Fibroblast of upper back skin (primary cell): ENCODE data around the gene GSG1L2.

Experiments used
- DNase-seq: peaks from one replicate; pipeline ENCODE4 v3.0.0-alpha.2; 2013

The GSG1L2 gene

DNA sequence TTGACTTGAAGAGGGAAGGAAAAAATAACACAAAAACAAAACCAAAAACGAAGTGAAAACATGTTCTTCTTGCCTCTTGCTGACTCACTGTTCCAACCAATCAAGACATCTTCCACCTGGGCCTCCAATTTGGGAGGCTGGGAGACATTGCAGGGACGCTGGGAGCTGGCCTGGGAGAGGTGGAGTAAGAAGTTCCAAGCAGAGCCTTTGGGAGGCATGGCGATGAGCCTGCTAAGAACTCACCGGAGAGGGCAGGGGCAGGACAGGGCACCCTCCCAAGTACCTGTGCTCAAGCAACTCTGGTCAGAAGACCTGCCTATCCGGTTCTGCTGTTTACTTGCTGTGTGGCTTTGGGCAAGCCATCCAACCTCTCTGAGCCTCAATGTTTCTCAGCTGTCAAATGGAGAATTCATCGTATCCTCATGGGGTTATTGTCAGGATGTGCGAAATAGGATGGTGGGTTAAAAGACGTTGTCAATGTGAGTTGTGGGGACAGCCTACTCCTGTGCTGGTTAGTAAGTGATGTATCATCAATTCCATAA, 3.0 kb upstream of the GSG1L2 start:
- DNase-seq: no peak

DNA sequence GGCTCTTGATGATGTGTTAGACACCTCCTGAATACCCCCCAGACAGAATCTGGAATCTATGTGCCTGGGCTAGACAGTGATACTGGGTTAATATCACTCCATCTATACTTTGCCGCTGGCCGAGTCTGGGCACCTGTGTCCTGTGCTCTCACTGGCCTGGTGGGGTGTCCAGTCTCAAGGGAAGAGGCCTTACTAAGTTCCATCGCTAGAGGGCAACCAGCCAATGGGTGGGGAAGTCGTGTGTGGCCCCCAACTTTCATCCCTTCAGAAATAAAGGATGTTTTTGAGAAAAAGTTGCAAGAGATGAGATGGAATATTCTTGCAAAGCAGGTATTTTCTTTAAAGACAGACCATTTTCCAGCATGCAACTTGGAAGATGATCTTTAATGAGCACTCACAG, 2.2 kb upstream of the GSG1L2 start:
- DNase-seq: no peak

DNA sequence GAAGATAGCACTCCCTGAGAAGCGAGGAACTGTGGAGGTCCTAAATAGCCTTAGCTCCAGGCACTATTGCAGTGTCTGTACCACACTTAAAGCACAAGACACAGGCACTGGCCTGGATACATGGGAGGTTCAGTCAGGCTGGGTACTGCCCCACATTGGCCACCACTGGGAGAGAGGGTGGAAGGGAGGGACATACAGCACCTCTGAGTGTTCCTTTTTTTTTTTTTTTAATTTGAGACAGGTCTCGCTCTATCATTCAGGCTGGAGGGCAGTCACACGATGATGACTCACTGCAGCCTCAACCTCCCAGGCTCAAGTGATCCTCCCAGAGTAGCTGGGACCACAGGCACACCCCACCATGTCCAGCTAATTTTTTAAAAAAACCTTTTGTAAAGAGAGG, 1.4 kb downstream of the GSG1L2 start:
- no peak for DNase-seq

DNA sequence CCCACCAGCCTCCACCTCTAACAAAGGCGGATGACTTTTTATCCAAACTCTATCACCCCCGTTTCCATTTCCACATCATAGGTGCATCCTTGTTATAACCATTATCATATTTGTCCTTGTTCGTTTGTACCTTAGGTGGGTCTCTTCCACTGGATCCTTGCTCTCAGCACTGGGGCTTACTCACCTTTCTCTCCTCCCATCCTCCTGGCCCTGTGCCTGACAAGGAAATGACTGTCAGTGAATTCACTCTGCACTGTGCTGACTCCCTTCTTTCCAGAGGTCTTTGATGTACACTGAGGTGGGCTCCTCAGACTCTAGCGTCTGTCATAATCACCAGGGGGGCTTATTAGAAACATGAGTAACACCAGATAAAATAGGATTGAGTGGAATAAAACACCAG, 3.1 kb downstream of the GSG1L2 start:
- DNase-seq: no peak

DNA sequence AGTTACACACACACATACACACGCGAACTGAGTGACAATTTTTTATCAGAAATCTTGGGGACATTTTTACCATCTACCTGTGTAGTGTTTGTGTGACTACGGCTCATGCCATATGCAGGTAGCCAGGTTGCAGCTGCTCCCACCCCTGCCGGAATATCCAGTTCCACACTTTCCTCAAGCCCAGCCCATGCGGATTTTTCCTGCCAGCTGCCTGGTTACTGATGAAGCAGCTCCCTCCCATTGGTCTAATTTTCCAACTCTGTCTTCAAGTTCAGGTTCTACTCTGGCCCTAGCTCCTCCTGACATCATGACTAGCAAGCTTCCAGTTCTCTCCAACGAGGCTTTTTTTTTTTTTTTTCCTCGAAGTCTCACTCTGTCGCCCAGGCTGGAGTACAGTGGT, 4.8 kb downstream of the GSG1L2 start:
- peak; percentile 12 for DNase-seq

DNA sequence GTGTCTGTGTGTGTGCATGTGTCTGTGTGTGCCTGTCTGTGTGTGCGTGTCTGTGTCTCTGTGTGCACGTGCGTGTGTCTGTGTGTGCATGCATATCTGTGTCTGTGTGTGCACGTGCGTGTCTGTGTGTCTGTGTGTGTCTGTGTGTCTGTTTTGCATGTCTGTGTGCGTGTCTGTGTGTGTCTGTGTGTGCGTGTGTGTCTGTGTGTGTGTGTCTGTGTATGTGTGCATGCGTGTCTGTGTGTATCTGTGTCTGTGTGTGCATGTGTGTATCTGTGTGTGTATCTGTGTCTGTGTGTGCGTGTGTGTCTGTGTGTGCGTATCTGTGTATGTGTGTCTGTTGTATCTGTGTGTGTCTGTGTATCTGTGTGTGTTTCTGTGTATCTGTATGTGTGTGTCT, 5.4 kb downstream of the GSG1L2 start:
- no peak for DNase-seq

DNA sequence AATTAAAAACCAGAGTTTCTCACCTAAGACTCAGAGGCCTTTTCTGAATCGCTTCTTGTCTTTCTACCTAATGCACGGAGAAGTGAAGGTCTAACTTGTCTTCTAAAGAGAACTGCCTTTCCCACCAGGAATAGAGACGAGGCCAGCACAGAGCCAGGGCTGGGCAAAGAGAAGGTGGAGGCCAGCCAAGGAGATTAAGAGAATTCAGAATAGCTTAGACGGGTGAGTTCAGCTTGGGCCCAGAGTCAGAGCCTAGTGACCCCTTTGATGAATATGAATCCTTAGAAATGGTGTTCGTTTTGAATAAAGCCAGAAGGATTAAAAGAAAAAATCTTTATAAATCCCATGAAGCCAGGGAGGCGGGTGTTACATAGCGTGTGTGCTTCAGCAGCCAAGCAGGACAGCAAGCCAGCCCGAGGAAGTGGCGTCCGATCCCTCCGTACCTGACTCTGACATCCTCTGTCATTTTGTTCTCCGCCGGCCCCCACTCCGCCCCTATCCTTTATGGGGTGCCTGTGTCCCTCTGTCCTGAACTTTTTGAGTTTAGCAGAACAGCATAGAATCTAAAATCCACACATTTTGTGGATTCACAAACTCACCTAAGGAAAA, 7.4 kb downstream of the GSG1L2 start:
- DNase-seq: no peak

DNA sequence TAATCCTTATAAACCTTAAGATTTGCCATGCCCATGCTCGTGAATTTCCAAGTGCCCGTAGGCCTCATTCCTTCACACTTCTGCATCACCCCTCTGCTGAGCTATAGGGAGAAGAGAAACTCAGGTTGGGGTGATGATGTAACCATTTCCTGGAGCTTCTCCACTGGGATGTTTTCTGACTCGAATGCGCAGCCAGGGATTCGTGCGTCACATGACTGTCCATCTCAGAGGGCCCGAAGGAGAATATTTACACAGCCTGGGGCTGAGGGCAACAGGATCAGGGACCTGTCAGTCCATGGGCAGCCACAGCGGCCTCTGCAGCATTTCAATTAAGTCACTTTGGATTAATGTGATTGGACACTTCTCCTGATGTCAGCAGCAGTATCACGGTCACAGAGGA, 8.7 kb downstream of the GSG1L2 start:
- DNase-seq: no peak

DNA sequence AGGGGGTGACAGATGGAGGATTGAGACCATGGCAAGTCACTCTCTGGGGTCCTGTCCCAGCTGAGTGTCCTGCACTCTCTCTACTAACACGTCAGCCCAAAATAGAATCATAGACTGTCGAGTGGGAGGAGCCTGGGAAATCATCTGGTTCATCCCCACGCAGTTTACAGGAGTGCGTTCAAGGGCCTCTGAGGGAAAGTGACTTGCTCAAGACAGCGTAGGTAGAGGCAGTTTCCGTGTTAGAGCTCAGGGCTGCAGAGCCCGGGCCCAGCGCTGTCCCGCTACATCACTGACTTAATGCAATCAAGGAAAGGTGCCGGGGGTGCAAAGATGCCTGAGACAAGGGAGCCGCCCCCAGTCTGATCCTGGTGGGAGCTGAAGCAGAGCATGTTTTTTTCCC, 10.3 kb downstream of the GSG1L2 start:
- no peak for DNase-seq

DNA sequence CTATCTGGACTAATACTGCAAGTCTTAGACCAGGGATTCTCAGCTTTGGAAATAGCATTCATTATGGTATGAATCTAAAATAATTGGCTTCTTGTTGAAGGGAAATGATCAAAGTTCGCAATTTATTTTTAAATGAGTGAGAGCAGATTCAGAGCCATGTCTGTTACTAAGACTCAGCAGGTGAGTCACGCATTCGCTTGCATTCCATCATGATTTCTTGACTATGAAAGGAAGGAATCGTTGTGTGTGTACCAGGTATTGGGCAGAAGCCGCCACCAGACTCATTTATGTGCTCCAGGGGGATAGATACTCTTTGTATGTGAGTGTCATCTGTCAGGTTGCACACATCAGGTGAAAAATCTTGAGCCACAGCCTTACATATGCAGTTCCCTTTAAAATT, 10.8 kb downstream of the GSG1L2 start:
- DNase-seq: no peak

DNA sequence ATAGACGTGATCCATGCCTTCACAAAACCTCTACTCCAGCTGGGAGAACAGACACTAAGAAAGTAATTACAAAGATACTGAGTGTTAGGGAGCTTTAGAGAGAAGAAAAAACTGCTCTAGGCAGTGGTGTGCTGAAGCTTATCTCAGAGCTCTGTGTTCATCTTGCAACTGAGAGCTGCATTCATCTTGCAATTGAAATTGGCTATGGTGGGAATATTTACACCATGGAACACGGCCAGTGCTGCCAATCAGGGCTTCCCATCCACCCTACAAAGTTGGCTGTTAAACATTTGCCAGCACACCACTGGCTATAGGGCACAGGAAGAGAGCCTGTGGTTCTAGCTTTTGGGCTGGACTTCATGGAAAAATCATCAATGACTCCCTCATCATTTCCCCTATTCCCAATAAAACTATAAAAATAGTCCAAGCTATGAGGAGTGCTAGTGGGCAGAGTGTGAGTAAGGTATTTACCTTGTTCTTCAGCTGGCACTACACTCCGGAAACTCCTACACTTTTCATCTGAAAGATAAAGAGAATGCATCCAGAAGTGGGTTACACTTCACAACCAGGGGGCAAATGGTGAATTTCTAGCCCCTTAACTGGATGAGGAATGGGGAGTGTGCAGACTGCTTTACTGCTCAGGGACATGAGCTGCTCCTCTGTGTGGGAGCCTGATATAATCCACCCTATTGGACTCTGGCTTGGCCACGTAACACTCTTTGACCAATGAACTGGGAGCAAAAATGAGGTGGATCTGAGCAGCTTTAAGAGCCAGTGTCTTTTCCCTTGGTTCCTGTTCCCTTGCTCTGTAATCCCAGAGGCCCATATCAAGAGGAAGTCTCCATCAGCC, 11.6 kb downstream of the GSG1L2 start:
- DNase-seq: no peak

DNA sequence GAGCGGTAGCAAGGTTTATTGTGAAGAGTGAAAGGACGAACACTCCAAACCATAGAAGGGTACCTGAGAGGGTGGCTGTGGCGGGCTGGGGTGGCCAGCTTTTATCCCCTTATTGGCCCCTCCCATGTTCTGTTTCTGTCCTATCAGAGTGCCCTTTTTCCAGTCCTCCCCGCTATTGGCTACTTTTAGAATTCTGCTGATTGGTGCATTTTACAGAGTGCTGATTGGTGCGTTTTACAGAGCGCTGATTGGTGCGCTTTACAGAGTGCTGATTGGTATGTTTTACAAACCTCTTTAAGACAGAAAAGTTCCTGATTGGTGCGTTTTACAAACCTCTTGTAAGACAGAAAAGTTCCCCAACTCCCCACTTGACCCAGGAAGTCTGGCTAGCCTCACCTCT, 12.5 kb downstream of the GSG1L2 start:
- no peak for DNase-seq

DNA sequence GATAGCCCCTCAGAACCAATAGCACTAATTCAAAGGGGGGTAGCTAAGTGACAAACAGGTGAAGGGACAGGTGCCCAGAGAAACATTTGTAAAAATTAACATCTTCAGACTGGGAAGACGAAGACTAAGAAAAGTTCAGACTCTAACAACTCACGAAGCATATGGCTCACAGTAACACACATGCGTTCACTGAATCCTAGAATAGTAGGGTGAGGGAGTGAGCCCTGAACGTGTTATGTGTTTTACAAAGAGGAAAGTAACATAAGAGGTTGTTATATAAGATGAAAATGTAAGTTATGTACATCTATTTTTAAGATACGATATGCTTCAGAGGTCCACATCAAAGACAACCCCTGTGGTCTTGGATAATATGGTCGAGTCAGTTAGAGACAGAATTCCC, 15.2 kb downstream of the GSG1L2 start:
- no peak for DNase-seq

DNA sequence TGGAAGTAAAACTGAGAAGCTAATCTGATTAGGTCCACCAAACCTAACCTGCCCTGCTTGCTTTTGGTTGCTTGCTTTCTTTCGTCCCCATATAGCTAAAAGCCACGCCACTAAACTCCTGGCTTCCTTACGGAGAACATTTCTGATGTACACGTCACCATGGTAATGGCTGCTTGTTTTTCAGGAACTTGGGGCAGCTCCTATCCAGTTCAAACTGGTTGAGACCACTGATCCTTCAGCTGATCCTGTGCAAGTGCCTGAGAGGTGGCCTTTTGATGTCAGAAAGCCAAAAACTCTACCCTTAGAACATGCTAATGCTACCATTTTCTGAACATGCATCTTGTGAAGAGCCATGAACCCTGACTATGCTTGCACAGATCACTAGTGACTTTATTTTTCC, 16.1 kb downstream of the GSG1L2 start:
- DNase-seq: no peak

DNA sequence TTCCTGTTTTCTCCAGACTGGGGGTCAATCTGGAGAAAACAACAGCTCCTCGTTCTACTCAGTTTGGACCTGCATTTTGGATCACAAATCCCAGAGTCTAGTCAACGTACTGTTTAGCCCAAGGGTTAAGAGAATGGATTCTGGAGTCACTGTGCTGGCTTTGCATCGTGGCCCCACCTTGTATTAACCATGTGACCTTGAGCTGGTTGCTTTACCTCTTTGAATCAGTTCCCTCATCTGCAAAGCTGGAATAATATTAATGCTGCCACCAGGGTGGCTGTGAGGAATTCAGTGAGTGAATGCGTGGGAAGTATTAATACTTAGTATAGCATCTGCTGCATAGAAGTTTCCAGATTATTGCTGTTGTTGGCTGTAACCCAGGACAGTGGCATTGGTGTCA, 19.2 kb downstream of the GSG1L2 start:
- DNase-seq: no peak

DNA sequence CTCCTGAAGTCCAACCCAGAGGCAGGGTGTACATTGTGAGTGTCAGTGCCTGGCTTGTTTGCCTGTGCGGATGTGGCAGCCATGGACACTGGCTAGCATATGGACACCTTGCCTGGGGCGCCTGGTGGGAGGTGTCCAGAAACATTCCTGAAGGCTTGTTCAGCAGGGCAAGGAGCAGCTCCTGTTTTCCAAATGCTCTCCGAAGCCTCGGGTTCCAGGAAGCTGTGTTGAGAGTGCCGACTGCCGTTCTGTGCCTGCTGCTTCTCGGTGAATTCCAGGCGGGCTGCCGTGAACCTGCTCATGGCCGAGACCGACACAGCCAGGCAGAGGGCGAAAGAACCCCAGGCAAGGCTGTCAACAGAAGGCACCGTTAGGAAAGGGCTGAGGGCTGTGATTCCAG, 19.6 kb downstream of the GSG1L2 start:
- DNase-seq: peak; percentile 23

DNA sequence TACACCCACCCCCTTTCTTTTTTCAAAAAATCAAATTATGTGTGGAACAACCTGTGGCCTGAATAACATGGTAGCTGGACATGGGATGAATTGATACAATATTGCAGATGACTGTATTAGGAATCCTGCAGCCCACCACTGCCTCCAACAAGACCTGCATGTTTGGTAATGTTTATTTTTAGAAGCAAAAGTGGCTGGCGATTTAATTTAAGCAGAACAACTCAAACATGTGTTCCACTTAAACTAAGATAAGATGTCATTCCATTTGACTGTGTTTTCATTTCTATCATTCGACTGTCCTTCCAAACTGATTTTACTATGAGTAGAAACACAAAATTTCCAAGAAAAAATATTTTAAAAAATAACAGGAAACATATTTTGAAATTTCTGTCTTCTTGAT, 20.4 kb downstream of the GSG1L2 start:
- DNase-seq: no peak

DNA sequence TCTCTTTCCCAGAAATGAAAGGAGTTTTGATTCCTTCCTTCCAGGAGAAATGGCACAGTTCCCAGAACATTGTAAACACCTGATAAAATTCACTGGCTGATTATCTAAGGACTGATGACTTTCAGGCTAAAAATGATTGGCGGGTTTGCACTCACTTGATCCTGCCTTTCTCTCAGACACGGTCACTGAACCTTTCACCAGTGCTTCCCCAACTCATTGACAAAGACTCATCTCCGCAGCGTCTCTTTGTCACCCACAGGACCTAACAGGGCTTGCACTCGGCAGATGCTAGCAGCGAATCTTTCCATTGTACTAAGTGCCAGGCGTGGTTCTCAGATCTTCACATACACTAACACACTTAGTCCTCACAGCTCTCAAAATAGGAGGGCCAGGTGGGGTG, 23.2 kb downstream of the GSG1L2 start:
- DNase-seq: no peak

DNA sequence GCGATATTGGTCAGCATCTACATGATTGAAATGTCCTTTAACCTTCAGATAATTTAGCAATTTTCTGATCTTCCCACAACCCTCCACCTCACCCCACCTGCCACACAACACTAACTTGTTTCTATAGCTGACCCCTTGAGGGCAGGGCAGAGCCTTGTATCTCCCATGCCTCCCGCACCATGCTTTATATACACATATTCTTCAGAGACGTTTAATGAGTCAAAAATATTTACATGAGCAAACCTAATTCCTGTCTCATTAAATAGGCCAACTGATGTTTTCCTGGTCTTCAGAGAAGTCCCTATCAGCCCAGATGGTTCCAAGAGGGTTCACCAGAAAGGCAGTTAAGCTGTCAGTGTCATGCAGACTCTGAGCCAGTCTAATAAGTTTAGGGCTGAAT, 23.9 kb downstream of the GSG1L2 start:
- DNase-seq: no peak

DNA sequence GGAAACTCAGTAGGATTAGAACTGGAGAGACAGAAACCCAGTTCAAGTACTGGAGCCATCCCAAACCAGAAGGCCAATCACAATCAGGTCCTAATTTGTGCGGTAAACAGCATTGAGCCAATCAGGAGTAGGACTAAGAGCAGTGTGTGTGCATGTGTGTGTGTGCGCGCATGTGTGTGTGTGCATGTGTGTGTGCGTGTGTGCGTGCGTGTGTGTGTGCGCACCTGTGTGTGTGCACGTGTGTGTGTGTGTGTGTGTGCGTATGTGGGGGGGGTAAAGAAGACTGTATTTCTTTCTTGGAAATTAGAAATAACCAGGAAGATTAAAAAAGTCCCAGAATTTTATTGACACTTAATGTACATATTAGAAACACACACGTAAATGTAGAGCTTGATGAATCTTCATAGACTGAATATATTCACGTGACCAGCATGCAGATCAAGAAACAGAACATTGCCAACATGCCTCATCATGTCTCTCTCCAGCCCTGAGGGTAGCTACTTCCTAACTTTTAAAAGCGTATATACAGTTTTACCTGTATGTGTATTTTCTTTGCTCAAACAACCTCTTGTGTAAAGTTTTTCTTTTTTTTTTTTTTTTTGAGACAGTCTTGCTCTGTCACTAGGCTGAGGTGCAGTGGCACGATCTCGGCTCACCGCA, 29.6 kb downstream of the GSG1L2 start:
- no peak for DNase-seq

DNA sequence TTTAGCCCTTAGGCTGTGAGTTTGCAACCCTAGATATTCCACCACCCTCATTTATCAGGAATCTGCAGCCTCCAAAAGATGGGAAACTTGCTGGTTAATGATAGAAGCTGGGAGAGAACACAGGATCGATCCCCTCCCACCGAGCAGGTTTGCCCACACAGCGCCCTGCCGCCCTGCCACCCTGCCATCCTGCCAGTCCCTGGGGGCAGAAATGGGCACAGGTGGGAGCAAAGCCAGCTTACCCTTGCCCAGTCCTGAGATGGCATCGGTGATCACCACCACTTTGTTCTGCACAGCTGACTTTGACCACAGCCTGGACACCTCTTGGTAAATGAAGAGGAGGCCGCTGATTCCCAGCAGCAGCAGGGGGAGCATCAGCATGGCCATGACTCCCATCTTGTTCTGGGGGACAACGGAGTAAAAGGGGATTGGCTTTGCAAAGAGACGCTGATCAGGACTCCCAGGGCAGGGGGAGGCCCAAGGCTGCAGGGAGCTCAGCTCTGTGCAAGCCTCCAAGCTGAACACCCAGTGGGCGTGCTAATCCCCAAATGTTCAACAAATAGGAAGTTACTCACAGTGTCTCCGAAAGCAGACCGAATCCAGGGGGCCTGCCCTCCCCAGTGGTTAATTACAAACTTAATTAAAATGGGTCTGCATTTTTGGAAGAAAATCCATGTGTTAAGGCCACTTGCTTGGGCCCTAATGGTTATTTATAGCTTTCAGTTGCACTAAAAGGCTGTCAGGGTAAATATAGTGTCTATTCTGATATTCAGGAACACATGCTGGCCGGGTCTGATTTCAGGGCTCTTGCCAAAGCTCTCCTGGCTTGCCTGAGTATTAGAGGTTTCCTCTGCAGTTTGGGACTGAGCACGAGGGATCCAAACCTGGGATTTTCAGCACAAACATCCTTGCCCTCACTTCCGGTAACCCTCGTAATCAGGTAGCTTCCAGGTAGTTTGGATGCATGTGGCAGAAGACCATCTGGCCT, 30.7 kb downstream of the GSG1L2 start, which contains the start of gene DHRS7C:
TSS of gene DHRS7C (minus strand) at position 704 of the 988 bp plus-strand sequence. CDS start at position 396, 308 bp downstream.
- no peak for DNase-seq

DNA sequence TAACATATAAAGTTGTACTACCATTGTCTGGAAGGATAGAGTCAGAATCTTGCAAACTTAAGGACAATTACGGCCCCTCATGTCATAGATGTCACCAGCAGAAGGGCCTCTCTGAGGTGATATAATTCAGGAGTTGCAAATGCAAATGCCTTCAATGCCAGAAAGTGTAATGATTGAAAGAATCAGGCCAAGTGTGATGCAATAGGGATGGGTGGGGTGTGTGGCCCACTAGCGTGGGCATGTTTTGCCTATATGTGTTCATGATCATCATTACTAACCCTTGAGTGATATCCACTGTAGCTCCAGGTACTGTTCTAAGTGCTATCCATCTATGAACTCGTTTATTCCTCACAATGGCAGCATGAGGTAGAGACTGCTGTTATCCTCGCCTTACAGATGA, 31.6 kb downstream of the GSG1L2 start:
- no peak for DNase-seq

DNA sequence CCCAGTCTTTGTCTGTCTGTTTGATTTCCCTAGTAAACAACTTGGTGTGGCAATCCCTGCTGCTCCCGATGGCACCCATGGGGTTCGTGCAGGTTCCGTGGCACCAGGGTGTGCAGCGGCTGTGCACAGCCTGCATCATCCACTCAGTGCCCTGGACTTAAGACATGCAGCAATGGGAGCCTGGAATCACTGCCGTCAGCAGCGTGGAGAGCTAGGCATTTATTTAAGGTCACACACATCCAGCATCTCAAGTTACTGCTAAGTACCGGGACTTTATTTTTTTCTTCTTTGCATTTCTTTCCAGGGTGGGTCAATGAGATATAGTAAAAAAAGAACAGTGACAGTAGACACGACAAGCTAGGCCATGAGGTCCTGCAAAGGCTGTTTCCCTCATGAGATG, 33.3 kb downstream of the GSG1L2 start:
- DNase-seq: no peak
